HUDEP-2 (cell line): ENCODE measurements around the gene RAD51B.
A peak's percentile ranks its signal among the peaks of the same experiment; 100 is the strongest.

ENCODE experiments used
- DNase-seq, 76 experiments: peaks; one replicate each; lab custom pipeline; 2025; ENCODE audit not compliant: unreplicated experiment in 76 of 76; lab: John Stamatoyannopoulos, UW

RAD51B gene

DNA sequence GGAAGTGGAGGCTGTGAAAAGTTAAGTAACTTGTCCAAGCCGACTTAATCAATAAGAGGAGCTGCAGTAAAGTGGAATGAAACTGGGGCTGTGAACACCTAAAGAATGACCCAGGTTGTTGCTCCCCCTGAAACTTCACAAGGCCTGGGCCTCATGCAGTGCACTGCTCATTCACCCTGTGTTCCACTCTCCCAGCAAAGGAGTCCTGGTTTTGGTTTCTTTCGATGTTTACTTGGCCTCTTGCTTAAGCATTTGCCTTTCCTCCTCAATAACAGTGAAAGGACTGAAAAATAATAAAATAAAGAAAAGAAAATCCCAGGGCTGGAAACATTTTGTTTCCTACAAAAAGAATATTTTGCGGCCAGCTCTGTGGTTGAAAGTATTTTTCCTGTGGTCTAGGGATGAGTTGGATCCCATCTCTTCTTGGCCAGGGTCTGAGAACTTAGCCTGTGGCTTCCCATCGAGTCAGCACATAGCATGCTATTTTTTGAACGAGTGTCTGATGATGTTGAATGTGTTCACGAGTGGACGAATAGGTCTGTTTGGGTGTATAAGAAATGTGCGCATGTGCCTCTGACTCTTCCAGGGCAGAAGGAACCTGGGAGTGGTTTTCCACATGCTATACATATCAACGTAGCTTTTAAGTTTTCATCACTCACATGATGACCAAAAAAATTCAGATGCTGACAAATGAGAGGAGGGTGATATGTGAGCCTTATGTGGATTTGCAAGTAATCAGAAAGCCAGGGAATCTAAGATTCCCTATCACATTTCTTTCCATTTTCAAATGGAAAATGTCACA lies 623.5 kb downstream of the RAD51B start:
- no peak for DNase-seq

DNA sequence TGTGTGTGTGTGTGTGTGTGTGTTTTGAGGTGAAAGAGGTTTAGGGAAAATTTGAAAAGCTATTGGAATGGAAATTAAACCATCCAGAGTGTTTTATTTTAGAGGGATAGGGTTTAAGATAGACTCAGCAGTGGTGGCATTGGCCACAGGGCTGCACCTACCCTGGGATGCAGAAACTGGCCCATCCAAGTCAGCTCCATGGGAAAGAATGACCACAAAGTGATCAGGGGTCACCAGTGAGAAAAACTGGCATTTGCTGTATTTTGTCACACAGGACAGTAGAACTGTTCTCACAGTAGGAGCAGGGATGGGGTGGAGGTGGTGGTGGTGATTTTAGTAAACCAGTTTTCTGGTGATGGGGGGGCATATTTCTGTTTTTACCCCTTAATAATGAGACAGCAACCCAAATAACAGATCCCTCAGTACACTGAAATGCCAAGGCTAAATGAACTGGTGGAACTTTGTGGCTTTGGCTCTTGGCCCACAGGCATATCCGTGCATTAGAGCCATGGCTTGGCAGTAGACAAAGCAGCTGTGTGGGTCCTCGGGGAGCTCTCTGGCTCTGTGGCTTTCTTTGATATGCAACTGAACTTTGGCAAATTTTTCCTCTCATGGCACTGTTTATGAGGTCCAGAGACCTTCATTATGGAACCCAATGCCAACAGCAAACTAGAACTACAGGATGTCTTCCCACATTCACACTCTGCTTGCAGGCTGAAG lies 625.0 kb downstream of the RAD51B start:
- peak in 1 of 76 experiments; percentile 1 for DNase-seq

- no peak for DNase-seq
Measured at GRCh38 chr14:68446243-68447040, 626.9 kb downstream of the RAD51B start.

DNA sequence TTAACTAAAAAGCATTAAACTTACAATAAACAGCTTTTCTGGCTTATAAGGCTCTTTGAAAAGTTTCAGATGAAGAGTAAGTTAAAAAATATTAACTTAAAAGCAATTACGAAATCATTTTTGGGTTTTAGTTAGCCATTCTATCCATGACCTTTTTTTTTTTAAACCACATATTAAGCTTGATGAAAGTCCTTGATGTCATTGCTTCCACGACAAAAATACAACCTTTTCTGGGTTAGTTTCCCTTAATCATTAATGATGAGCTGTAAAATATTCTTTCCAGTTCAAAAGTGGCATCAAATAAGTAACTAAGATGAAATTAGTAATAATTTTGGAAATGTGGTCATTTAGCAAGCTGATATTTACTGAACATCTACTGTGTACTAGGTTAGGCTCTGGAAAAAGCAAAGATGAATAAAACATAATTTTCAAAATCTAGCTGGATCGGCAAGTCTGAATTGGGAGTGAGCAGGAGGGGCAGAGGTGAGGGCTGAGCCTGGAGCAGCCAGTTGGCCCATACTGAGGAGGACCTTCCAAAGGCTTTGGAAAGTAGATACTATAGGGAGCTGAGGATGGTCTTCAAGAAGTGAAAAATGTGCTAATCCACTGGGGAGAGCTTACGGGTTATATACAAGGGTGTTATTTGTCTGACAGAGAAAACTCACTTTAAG lies 628.1 kb downstream of the RAD51B start:
- no peak for DNase-seq

- DNase-seq = no peak
Measured at GRCh38 chr14:68448252-68448902, 628.8 kb downstream of the RAD51B start.

- DNase-seq = no peak
Measured at GRCh38 chr14:68449561-68450181, 630.1 kb downstream of the RAD51B start.

- DNase-seq = no peak
Measured at GRCh38 chr14:68450391-68451120, 631.0 kb downstream of the RAD51B start.

GRCh38 chr14:68451696-68452373 lies 632.3 kb downstream of the RAD51B start:
- no peak for DNase-seq

GRCh38 chr14:68458253-68458652 lies 638.7 kb downstream of the RAD51B start:
- DNase-seq = no peak

- no peak for DNase-seq
Measured at GRCh38 chr14:68458840-68459469, 639.4 kb downstream of the RAD51B start.

GRCh38 chr14:68459480-68460136 lies 640.0 kb downstream of the RAD51B start:
- no peak for DNase-seq

DNA sequence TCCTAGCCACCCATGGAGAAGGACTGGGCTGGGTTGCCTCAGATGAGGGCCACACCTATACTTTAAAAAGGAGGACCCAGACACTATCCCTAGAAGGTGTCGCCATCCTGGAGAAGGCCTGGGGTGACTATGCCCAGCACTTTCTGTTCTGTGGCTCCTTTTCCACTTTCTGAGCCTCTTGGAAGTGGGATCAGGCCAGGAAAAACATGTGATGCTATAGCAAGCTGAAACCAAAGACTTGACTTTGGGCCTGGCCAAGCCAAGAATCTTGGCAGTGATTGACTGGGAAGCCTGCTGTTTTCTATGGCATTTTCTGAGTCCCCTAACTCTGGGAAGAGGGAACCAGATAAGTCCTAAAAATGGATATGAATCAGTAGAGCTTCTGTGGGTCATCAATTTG lies 641.0 kb downstream of the RAD51B start:
- DNase-seq = no peak

GRCh38 chr14:68461086-68461485 lies 641.5 kb downstream of the RAD51B start:
- DNase-seq = no peak

DNA sequence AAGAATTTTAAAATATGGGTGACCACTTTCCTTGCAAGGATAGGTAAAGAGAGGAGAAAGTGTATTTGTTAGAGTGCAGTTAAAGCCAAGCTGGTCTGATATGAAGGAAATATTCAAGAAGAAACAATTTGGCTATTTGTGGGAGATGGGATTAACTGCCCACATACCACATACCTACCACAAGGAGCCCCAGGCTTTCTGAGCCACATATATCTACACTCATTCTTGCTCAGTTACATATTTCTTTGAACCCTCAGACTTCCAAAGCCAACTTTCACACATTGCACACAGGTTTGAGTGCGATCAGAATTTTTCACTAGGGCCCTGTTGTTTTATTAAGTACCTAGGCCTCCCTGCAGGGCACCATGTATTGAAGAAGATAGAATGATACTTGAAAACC lies 643.1 kb downstream of the RAD51B start:
- DNase-seq = no peak

DNA sequence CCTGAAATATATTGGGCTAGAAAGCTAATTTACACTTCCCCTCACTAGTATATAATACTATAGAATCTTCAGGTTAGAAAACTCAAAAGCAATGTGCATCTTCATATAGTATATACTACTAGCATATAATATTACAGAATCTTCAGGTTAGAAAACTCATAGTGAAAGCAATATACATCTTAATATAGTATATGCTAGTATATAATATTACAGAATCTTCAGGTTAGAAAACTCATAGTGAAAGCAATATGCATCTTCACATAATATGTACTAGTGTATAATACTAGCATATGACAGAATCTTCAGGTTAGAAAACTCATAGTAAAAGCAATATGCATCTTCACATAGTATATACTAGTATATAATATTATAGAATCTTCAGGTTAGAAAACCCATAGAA lies 643.7 kb downstream of the RAD51B start:
- DNase-seq = no peak

DNA sequence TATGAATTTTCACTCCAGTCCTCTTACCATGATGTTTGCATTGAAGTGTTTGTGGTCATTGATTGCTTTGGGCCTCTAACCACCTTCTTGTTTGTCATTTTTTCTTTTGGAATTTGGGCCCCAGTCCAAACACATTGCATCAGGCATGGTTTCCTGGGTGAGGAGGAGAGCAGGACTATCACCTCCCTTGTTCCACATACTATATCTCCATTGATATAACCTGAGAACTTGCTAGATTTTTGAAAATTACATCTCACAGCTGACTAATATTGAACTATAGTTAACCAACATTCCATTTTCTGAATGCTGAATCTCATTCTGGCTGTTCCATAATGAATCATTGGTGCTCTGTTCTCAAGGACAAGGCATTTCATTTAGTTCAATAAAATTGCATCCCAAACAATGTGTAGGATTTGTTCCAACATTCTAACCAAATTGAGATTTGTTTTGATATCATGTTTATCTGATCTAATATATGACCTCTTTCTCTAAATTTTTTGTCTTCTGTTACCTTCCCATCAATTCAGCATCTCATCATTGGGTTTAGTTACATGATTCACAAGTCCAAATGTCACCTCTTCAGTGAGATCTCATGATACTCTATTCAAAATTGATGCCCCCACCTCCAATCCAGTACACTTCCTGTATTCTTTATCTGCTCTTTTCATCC lies 644.3 kb downstream of the RAD51B start:
- DNase-seq = no peak

DNA sequence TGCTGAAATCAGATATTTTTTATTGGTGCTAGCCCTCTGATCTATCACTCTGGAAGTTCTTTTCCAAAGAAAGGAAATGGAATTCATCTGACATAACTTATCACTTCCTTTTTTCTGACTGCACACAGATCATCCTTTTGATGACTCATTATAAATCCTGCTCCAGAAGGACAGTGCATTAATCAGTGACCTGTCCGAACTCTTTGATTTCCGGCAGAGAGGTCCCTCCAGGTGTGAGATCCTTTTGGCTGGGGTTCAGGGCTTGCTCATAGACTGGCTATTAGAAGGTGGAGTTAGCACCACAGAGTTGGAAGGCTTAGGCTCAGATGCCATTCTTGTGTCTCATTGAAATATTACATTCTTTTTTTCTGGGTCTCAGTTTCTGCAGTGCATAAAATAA lies 645.1 kb downstream of the RAD51B start:
- no peak for DNase-seq
